Prostate gland (tissue), 2 donors: ENCODE results near the gene L3HYPDH. TPM values are rescaled to one million over a fixed set of nuclear protein-coding genes. Genes with fewer than 3 reads are reported as not detected.

Experiments used
- DNase-seq: peaks from one replicate; pipeline ENCODE4 v3.0.0-alpha.2; 2019; ENCODE audit warnings: low spot score
- H3K27ac ChIP-seq, 2 donors: fragments of 200-600 bp; sonication (generic); 2 replicates each; pipeline ENCODE4 v1.5.1; 2017 to 2019
- H3K27me3 ChIP-seq: fragments of 200-600 bp; sonication (generic); replicated peaks from 2 replicates; pipeline ENCODE4 v1.5.1; 2019; ENCODE audit not compliant: insufficient read depth
- H3K36me3 ChIP-seq, 2 donors: fragments of 200-600 bp; sonication (generic); 1 replicate in 1 of 2; 2 replicates in 1 of 2; pipeline versions ENCODE4 v1.5.1 to v1.8.1; 2017 to 2019
- H3K4me1 ChIP-seq: fragments of 200-600 bp; sonication (generic); replicated peaks from 2 replicates; pipeline ENCODE4 v1.5.1; 2019
- H3K4me3 ChIP-seq, 2 donors: fragments of 200-600 bp; sonication (generic); 2 replicates each; pipeline ENCODE4 v1.5.1; 2017 to 2019
- H3K9me3 ChIP-seq: fragments of 200-600 bp; sonication (generic); 2 replicates; pipeline ENCODE4 v1.5.1; 2017
- POLR2A ChIP-seq: fragments of 450-650 bp; IDR thresholded peaks from one replicate; pipeline ENCODE4 v1.6.1; 2016; ENCODE audit warnings: antibody characterized with exemption, mild to moderate bottlenecking
- POLR2AphosphoS5 ChIP-seq: sonication (generic); formaldehyde crosslinking; IDR thresholded peaks from one replicate; pipeline ENCODE4 v1.6.1; 2017; ENCODE audit warnings: antibody characterized with exemption
- WGBS: methylation state at CpG from one replicate; pipeline ENCODE4 v1.1.5; 2018; 5-methylcytosine and 5-hydroxymethylcytosine counted together
- intact Hi-C: fragments of 100-400 bp; cut with DNase I; formaldehyde crosslinking; loops from one replicate; pipeline ENCODE4 v1.14.2; 2022
- total RNA-seq, 2 donors: library from RNA; depleted of rRNA; stranded (reverse); fragments of >200 nt; gene quantifications; one replicate each; pipeline ENCODE4 v1.1.0, GENCODE V29; 2016
- TF ChIP-seq, protein P1 (sequence below), 4 experiments: fragments of 200-600 bp in 2 of 4; fragments of 450-650 bp in 2 of 4; sonication (generic) in 2 of 4; IDR thresholded peaks; 1 replicate in 3 of 4; 2 replicates in 1 of 4; pipeline ENCODE4 v1.5.1; 2016 to 2019; ENCODE audit warnings: antibody characterized with exemption in 4 of 4, mild to moderate bottlenecking in 2 of 4, moderate library complexity in 2 of 4

Gene L3HYPDH
- total RNA-seq, 2 donors from 2014 or later = 34.6 to 50.3 TPM

DNA sequence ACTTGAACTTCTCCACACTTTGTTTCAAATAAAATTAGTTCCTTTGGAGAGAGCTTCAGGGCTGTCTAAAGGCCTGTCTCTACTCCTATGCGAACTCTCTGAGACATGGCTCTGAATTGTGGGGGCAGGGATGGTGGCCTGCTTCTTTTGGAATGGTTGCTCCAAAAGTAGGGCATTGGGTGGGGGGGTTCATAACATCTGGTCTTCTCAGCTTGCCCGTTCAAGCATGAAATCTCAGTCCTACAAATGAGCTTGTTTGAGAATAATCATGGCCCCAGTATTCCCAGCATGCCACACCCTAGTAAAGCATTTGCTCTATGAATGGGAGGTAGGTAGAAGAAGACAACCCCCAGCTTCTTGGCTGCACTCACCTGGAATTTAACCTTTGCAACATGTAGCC is 25.7 kb downstream of the L3HYPDH start:
- no peak overlapping the region for H3K27ac ChIP-seq
- no peak overlapping the region for H3K4me3 ChIP-seq
- no peak for DNase-seq
- no peaks in the 10 kb centered on the region for H3K9me3 ChIP-seq
- no peaks in the 10 kb centered on the region for H3K36me3 ChIP-seq
- 94% methylated on average over 2 of the region's 2 CpGs for WGBS
- TF ChIP-seq POLR2AphosphoS5 = no peak
- TF ChIP-seq, protein P1, sequence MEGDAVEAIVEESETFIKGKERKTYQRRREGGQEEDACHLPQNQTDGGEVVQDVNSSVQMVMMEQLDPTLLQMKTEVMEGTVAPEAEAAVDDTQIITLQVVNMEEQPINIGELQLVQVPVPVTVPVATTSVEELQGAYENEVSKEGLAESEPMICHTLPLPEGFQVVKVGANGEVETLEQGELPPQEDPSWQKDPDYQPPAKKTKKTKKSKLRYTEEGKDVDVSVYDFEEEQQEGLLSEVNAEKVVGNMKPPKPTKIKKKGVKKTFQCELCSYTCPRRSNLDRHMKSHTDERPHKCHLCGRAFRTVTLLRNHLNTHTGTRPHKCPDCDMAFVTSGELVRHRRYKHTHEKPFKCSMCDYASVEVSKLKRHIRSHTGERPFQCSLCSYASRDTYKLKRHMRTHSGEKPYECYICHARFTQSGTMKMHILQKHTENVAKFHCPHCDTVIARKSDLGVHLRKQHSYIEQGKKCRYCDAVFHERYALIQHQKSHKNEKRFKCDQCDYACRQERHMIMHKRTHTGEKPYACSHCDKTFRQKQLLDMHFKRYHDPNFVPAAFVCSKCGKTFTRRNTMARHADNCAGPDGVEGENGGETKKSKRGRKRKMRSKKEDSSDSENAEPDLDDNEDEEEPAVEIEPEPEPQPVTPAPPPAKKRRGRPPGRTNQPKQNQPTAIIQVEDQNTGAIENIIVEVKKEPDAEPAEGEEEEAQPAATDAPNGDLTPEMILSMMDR (IDR thresholded peaks at IDR 0.05) = no peak
- no peak for TF ChIP-seq POLR2A
- no peaks in the 10 kb centered on the region for H3K27me3 ChIP-seq
- H3K4me1 ChIP-seq = no peaks in the 10 kb centered on the region
- intact Hi-C loops = no loop called here

DNA sequence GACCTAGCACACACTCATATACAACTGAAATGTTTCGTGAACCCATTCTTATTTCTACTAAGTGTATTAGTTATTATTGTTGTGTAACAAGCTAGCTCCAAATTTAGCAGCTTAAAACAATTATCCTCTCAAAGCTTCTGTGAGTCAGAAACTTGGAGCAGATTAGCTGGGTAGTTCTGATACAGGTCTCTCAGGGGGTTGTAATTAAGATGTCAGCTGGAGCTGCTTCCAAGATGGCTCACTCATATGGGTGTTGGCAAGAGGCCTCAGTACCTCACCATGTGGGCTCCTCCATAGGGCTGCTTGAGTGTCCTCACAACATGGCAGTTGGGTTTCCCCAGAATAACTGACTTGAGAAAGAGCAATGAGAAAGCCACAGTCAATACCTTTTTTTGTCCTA is 28.8 kb downstream of the L3HYPDH start:
- no peaks in the 10 kb centered on the region for H3K27me3 ChIP-seq
- H3K9me3 ChIP-seq = no peaks in the 10 kb centered on the region
- intact Hi-C loops = no loop called here
- H3K36me3 ChIP-seq = no peaks in the 10 kb centered on the region
- 100% methylated on average over 1 of the region's 1 CpG for WGBS
- TF ChIP-seq POLR2AphosphoS5 (no peak), POLR2A (no peak)
- TF ChIP-seq, protein P1 (IDR thresholded peaks at IDR 0.05) = no peak
- no peak overlapping the region for H3K27ac ChIP-seq
- no peaks in the 10 kb centered on the region for H3K4me1 ChIP-seq
- H3K4me3 ChIP-seq = no peak overlapping the region
- no peak for DNase-seq

DNA sequence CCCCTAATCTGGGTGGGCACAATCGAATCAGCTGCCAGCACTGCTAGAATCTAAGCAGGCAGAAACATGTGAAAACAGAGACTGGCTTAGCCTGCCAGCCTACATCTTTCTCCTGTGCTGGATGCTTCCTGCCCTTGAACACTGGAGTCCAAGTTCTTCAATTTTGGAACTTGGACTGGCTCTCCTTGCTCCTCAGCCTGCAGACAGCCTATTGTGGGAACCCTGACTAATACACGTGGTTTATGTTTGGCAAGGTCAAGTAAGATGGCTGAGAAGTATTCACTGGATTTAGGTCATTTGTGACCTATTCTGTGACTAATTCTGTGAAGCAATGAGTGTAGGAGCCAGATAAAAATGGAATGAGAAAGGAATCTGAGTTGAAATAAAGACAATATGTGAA is 30.1 kb downstream of the L3HYPDH start:
- Histone ChIP-seq H3K4me1 (no peaks in the 10 kb centered on the region), H3K27me3 (no peaks in the 10 kb centered on the region), H3K27ac (no peak overlapping the region), H3K9me3 (no peaks in the 10 kb centered on the region), H3K36me3 (no peaks in the 10 kb centered on the region), H3K4me3 (no peak overlapping the region)
- DNase-seq = no peak
- TF ChIP-seq POLR2A (no peak), POLR2AphosphoS5 (no peak)
- TF ChIP-seq, protein P1 (IDR thresholded peaks at IDR 0.05) = no peak
- WGBS = 50% methylated on average over 2 of the region's 2 CpGs
- intact Hi-C loops = no loop called here

DNA sequence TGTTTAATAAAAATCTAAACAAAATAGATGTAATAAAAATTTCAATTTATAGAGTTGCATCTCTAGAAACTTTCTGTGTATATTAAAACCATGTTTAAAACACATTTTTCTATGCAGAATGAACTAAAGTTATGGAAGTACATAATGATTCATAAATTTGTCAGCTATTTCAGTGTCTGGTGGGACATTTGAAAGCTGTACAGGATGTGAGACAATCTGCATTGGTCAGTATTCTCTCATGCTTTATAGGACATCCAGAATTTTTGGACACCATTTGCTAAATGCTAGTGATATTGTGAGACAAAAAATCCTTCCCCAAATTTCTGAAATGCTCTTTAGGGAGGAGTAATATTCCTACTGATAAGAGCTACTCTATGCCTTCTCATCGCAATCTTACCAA is 32.4 kb downstream of the L3HYPDH start:
- H3K4me3 ChIP-seq = no peak overlapping the region
- H3K27me3 ChIP-seq = no peaks in the 10 kb centered on the region
- no peaks in the 10 kb centered on the region for H3K9me3 ChIP-seq
- no peak for DNase-seq
- TF ChIP-seq, protein P1 (IDR thresholded peaks at IDR 0.05) = no peak
- TF ChIP-seq POLR2A (no peak), POLR2AphosphoS5 (no peak)
- WGBS = 100% methylated on average over 1 of the region's 1 CpG
- no peaks in the 10 kb centered on the region for H3K36me3 ChIP-seq
- no peak overlapping the region for H3K27ac ChIP-seq
- no peaks in the 10 kb centered on the region for H3K4me1 ChIP-seq
- intact Hi-C loops = no loop called here

DNA sequence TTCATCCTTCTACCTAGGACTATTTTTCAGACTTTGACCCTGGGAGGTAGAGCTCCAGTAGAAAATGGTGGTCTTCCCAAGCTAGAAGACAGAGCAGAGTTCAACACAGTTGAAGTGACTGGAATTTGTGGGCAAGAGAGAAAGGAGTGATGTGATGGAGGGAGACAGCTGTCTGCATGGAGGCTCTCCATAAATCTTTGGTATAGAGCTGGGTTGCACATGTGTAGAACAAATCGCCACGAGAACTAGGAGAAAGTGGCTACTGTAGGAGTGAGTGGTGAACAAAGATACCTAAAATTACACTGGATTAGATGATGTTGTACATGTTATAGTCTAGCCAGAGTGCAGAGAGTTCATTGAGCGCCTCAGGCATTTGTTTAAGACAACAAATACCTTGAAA is 33.5 kb downstream of the L3HYPDH start:
- no peak for DNase-seq
- TF ChIP-seq, protein P1 (IDR thresholded peaks at IDR 0.05) = no peak
- TF ChIP-seq POLR2AphosphoS5 = no peak
- TF ChIP-seq POLR2A = no peak
- Histone ChIP-seq H3K4me1 (no peaks in the 10 kb centered on the region), H3K27me3 (no peaks in the 10 kb centered on the region), H3K9me3 (no peaks in the 10 kb centered on the region), H3K4me3 (no peak overlapping the region), H3K27ac (no peak overlapping the region), H3K36me3 (no peaks in the 10 kb centered on the region)
- intact Hi-C loops = no loop called here
- 94% methylated on average over 3 of the region's 3 CpGs for WGBS
